OCI-LY3 (cell line): ENCODE data around the gene ADGRL1.
"Not testable (repeated sequence)": the region's sequence is repeated elsewhere in the genome, so short reads cannot be mapped to it uniquely, and the experiment has no call there.

ENCODE experiments used
- CTCF ChIP-seq: fragments of 200-600, 300-600 bp; sonication (generic); IDR thresholded peaks from 2 replicates; pipeline ENCODE4 v1.5.1; 2014; ENCODE audit warnings: antibody characterized with exemption, low read length, low read depth
- EZH2phosphoT487 ChIP-seq: fragments of 200-600 bp; shearing (Covaris generic); IDR thresholded peaks from 2 replicates; pipeline ENCODE4 v1.6.1; 2018; ENCODE audit warnings: antibody characterized with exemption, mixed run types, low read depth

- not testable (repeated sequence) for TF ChIP-seq CTCF, EZH2phosphoT487
Measured at GRCh38 chr19:14210182-14210581, 4.2 kb upstream of the ADGRL1 start.
